Gastrocnemius medialis (tissue), 4 donors: ENCODE results near the gene CTCFL. TPM values are rescaled to one million over a fixed set of nuclear protein-coding genes. Genes with fewer than 3 reads are reported as not detected.

Source experiments
- ATAC-seq, 2 donors: fragments of 150-250 bp; one replicate each; pipeline ENCODE4 v1.9.1; 2016
- DNase-seq, 2 donors: peaks; one replicate each; pipeline ENCODE4 v3.0.0-alpha.2; 2019
- H3K27ac ChIP-seq, 4 donors: fragments of 200-600 bp; sonication (generic); 1 replicate in 1 of 4; 2 replicates in 3 of 4; pipeline ENCODE4 v1.5.1; 2016 to 2018; ENCODE audit warnings: mild to moderate bottlenecking in 2 of 4, moderate library complexity in 1 of 4
- H3K27me3 ChIP-seq, 3 donors: fragments of 200-600 bp; sonication (generic) in 2 of 3; 1 replicate in 1 of 3; 2 replicates in 2 of 3; pipeline versions ENCODE4 v1.5.1 to v1.6.0; 2016 to 2019; ENCODE audit warnings: mild to moderate bottlenecking in 1 of 3, moderate library complexity in 1 of 3
- H3K36me3 ChIP-seq, 2 donors: fragments of 200-600 bp; sonication (generic) in 1 of 2; one replicate each; pipeline ENCODE4 v1.5.1; 2017 to 2018
- H3K4me1 ChIP-seq, 2 donors: fragments of 200-600 bp; sonication (generic) in 1 of 2; one replicate each; pipeline ENCODE4 v1.5.1; 2016 to 2017; ENCODE audit warnings: mild to moderate bottlenecking in 2 of 2
- H3K4me3 ChIP-seq, 4 donors: fragments of 200-600 bp; sonication (generic) in 3 of 4; 1 replicate in 1 of 4; 2 replicates in 3 of 4; pipeline ENCODE4 v1.5.1; 2016 to 2019; ENCODE audit warnings: mild to moderate bottlenecking in 2 of 4
- H3K9me3 ChIP-seq, 3 donors: fragments of 200-600 bp; sonication (generic) in 2 of 3; 1 replicate in 1 of 3; 2 replicates in 2 of 3; pipeline ENCODE4 v1.5.1; 2016 to 2019
- CTCF ChIP-seq, 5 experiments: fragments of 450-650 bp in 3 of 5; fragments of 200-600 bp in 2 of 5; sonication (generic) in 2 of 5; IDR thresholded peaks in 4 of 5; conservative IDR thresholded peaks in 1 of 5; 1 replicate in 4 of 5; 2 replicates in 1 of 5; pipeline ENCODE4 v1.5.1; 2016 to 2019; ENCODE audit warnings: antibody characterized with exemption in 5 of 5, mild to moderate bottlenecking in 3 of 5, moderate library complexity in 3 of 5
- POLR2A ChIP-seq, 2 donors: fragments of 450-650 bp; IDR thresholded peaks; one replicate each; pipeline ENCODE4 v1.6.1; 2017; ENCODE audit warnings: antibody characterized with exemption in 2 of 2, mild to moderate bottlenecking in 2 of 2, moderate library complexity in 2 of 2
- in situ Hi-C, 4 donors: fragments of 200-750 bp; cut with MboI; loops; one replicate each; pipeline versions ENCODE4 v1.15.0 to v1.8.0; 2017; ENCODE audit warnings: low sequenced_read_pairs in 4 of 4
- intact Hi-C: fragments of 100-400 bp; cut with DNase I; formaldehyde crosslinking; loops from one replicate; pipeline ENCODE4 v1.15.1; 2023; ENCODE audit warnings: low total_unique reads
- total RNA-seq, 4 donors: library from RNA; depleted of rRNA; stranded (reverse); fragments of >200 nt; gene quantifications; one replicate each; pipeline versions ENCODE4 v1.1.0 to v1.2.3, GENCODE V29; 2016

Gene CTCFL
- total RNA-seq, 4 donors from 2014 or later: not detected

DNA sequence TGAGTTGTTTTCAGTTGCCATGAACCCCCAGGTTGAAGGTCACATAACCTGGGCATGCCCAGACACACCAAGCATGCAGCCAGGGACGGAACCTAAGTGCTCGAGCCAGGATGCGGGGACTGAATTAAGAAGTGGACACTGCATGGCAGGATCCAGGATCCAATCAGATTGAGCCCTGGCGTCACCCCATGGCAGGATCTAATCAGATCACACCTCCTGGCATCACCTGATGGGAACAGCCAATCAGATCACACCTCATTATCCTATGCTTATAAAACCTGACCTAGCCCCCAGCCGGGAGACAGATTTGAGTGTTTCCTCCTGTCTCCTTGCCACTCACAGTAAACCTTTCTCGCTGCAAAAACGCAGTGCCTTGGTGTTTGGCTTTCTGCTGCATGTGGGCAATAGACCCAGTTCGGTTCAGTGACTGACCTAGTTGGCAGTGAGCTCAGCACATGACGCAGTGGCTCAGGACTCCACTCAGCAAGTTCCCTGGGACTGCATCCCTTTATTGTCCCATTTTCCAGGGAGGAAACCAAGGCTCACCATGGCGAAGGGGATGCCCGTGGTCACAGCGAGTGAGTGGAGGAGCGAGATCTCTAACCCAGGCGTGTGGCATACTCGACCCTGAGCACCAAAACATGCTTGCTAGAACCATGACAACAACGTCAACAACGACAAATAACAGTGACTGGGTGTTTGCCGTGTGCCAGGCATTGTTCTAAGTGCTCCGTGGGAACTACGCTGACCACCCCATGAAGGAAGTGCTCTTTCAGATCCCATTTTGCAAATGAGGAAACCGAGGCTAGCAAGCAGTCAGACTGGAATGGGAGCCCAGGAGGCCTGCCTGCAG is 67.5 kb downstream of the CTCFL start:
- peak; percentile 52 to 60 for ATAC-seq
- no peaks in the 10 kb centered on the region for H3K36me3 ChIP-seq
- no peaks in the 10 kb centered on the region for H3K27me3 ChIP-seq
- no peaks in the 10 kb centered on the region for H3K9me3 ChIP-seq
- peak in 1 of 2 donors; percentile 60 for DNase-seq
- TF ChIP-seq CTCF (IDR thresholded peaks at IDR 0.05 in 4 of 5, conservative IDR thresholded peaks at IDR 0.05 in 1 of 5) (no peak), POLR2A (IDR thresholded peaks at IDR 0.05) (peak in 1 of 2 donors; percentile 15)
- in situ Hi-C loops: no loop called here
- H3K4me3 ChIP-seq: peak overlapping the region in 1 of 4 donors; percentile 29
- intact Hi-C loops: loop anchor here (1.0 to 5.0 kb wide), 2 partner anchors 12 to 260 kb away; no protein-coding TSS in a partner anchor
- peak overlapping the region; percentile 1 to 78 (median 70) for H3K27ac ChIP-seq
- H3K4me1 ChIP-seq: peaks cover 24 to 29% of the 10 kb centered on the region in 2 donors

DNA sequence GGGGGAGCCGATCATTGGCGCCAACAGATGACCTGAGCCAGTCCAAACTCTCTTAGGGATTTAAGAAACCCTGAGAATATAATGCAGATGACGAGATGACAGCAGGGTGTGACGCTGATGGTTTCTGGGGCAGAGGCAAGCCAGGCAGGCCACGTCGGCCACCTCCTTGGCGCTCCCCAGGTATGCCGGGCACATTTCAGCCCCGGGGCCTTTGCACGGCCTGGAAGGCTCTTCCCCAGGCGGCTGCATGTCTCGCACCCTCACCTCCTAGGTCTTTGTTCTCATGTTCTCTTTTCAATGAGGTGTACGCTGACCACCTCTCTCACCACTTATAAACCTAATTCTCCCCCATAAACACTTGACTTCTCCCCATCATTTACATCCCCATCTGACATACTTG is 68.8 kb downstream of the CTCFL start:
- no peaks in the 10 kb centered on the region for H3K36me3 ChIP-seq
- in situ Hi-C loops: no loop called here

GRCh38 chr20:57455386-57455785 is 69.6 kb downstream of the CTCFL start:
- ATAC-seq: no peak
- no peaks in the 10 kb centered on the region for H3K27me3 ChIP-seq
- H3K27ac ChIP-seq: no peak overlapping the region
- no peaks in the 10 kb centered on the region for H3K36me3 ChIP-seq
- peaks cover 45 to 50% of the 10 kb centered on the region in 2 donors for H3K4me1 ChIP-seq
- no peaks in the 10 kb centered on the region for H3K9me3 ChIP-seq
- TF ChIP-seq POLR2A (IDR thresholded peaks at IDR 0.05) (no peak), CTCF (IDR thresholded peaks at IDR 0.05 in 4 of 5, conservative IDR thresholded peaks at IDR 0.05 in 1 of 5) (no peak)
- in situ Hi-C loops (no loop called here), intact Hi-C loops (loop anchor here (5.0 kb wide), 1 partner anchor 262 kb away; no protein-coding TSS in a partner anchor)
- H3K4me3 ChIP-seq: no peak overlapping the region
- no peak for DNase-seq

More for the DNA sequence above, 68.8 kb downstream of the CTCFL start:
- no peak for DNase-seq
- intact Hi-C loops: loop anchor here (5.0 kb wide), 1 partner anchor 261 kb away; no protein-coding TSS in a partner anchor
- no peaks in the 10 kb centered on the region for H3K27me3 ChIP-seq
- H3K4me3 ChIP-seq: no peak overlapping the region
- ATAC-seq: no peak
- TF ChIP-seq POLR2A (IDR thresholded peaks at IDR 0.05) (no peak), CTCF (IDR thresholded peaks at IDR 0.05 in 4 of 5, conservative IDR thresholded peaks at IDR 0.05 in 1 of 5) (no peak)
- peaks cover 37 to 42% of the 10 kb centered on the region in 2 donors for H3K4me1 ChIP-seq
- H3K9me3 ChIP-seq: no peaks in the 10 kb centered on the region
- no peak overlapping the region for H3K27ac ChIP-seq

- ATAC-seq (peak; percentile 77 to 78), DNase-seq (peak; percentile 70 to 71)
- Histone ChIP-seq H3K4me3 (no peak overlapping the region), H3K27me3 (no peaks in the 10 kb centered on the region), H3K27ac (peak overlapping the region; percentile 63 to 96 (median 72)), H3K36me3 (no peaks in the 10 kb centered on the region), H3K4me1 (peaks cover 41 to 45% of the 10 kb centered on the region in 2 donors), H3K9me3 (no peaks in the 10 kb centered on the region)
- TF ChIP-seq CTCF (IDR thresholded peaks at IDR 0.05 in 4 of 5, conservative IDR thresholded peaks at IDR 0.05 in 1 of 5) (no peak), POLR2A (IDR thresholded peaks at IDR 0.05) (no peak)
- in situ Hi-C loops (no loop called here), intact Hi-C loops (no loop called here)
These were observed 72.9 kb downstream of the CTCFL start for GRCh38 chr20:57451795-57452661.
